HS-5 (cell line): ENCODE data around the gene CLRN2.

Source experiments
- DNase-seq: peaks from one replicate; pipeline ENCODE4 v3.0.0-alpha.2; 2012; ENCODE audit warnings: low read depth

Gene CLRN2, protein sequence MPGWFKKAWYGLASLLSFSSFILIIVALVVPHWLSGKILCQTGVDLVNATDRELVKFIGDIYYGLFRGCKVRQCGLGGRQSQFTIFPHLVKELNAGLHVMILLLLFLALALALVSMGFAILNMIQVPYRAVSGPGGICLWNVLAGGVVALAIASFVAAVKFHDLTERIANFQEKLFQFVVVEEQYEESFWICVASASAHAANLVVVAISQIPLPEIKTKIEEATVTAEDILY

GRCh38 chr4:17514865-17515264 lies at the start of gene CLRN2:
TSS of gene CLRN2 (plus strand) at chr4:17515165. CDS start at chr4:17515267, 102 bp downstream.
- DNase-seq: no peak

- no peak for DNase-seq
Measured at GRCh38 chr4:17468619-17469221, 46.2 kb upstream of the CLRN2 start.

- no peak for DNase-seq
Measured at GRCh38 chr4:17469931-17470674, 44.9 kb upstream of the CLRN2 start.

DNA sequence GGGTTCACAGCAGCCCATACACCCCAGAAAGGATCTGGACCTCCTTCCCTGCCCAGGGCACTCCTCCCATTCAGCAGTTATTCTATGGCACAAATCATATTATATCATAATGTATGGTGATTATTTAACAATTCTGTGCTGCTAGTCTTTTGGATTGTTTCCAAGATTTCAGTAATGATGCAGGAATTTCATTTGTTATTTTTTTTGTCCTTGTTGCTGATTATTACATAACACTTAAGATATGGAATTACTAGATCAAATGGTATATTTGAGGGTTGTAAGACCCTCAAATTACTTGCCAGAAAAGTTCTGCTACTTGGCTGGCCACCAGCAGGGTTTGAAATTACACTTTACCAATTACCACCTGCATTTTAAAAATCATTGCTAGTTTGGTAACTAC lies 39.5 kb upstream of the CLRN2 start:
- DNase-seq: peak; percentile 28

DNA sequence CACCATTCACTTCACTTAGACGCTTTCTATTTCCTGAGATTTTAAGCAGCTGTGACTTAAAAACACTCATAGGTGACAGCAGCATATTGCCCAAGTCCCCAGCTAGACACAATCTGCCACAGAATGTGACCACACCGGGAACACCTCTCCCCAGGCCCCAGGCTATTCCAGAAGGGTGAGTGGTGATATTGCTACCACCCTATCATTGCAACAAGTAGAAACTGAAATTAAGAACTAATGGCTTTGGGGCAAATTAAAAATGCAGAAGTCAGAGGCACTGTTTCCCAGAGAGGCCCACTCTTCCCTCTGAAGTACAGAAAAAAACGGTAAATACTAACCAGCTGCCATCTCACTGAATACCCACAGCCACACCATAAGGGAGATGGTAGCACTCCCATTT lies 38.1 kb upstream of the CLRN2 start:
- DNase-seq: no peak

GRCh38 chr4:17477774-17478472 lies 37.0 kb upstream of the CLRN2 start:
- no peak for DNase-seq

GRCh38 chr4:17480210-17480927 lies 34.6 kb upstream of the CLRN2 start:
- no peak for DNase-seq

- no peak for DNase-seq
Measured at GRCh38 chr4:17480955-17481354, 34.0 kb upstream of the CLRN2 start.

GRCh38 chr4:17482716-17483115 lies 32.2 kb upstream of the CLRN2 start:
- DNase-seq: no peak

DNA sequence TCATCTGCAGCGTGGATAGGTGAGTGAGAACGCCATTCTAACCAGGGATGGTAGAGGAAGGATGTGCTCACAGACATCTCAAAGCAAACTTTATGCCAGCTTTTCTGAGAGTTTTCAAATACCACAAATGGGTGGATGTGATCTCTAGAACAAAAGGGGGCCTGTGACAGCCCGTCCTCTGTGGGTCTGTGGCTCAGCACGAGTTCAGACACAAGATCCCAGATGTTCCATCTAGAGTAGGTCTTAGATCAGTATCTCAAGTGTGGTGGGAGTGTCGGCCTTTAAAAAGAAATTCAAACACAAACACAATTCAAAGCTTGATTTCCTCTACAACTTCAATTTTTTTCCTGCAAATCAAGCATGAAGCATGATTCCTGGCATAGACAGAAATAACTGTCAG lies 25.8 kb upstream of the CLRN2 start:
- DNase-seq: no peak

- DNase-seq: no peak
Measured at GRCh38 chr4:17489721-17490120, 25.2 kb upstream of the CLRN2 start.

DNA sequence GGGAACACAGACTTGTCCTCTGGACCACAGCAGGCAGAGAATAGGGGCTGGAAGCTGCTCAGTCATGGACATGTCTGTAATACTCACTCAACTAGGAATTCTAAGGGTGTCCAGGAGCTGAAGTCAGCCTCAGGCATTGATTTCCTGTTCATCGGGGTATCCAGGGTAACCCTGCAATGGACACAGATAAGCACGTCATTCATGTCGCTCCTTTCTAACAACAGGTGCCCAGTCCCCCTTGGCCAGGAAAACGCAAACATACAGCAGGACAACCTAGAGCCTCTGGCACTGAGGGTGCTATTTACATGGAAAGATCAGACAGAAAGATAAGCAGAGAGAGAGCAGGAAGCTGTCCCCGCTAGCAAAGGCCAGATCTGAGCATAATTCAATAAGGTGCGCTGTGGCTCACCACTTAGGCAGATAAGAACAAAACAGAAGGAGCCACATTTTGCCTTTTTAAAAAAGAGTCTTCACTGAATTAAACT lies 24.3 kb upstream of the CLRN2 start:
- no peak for DNase-seq

DNA sequence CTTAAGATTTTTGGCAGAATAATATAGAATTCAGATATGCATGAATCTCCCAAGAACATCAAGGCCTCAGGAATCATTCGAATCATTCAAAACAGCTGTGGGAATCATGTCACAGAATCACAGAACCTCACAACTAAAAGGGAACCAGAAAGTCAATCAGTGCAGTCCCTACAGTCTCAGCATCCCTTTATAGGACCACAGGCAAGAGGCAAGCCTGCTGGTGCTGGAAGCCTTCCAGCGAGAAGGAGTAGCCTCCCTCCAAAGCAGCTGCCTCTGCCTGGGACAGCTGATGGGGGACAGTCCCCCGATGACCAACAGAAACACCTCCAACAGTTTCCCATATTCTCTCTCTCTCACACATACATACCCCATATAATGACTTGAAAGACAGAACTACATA lies 23.8 kb upstream of the CLRN2 start:
- no peak for DNase-seq

DNA sequence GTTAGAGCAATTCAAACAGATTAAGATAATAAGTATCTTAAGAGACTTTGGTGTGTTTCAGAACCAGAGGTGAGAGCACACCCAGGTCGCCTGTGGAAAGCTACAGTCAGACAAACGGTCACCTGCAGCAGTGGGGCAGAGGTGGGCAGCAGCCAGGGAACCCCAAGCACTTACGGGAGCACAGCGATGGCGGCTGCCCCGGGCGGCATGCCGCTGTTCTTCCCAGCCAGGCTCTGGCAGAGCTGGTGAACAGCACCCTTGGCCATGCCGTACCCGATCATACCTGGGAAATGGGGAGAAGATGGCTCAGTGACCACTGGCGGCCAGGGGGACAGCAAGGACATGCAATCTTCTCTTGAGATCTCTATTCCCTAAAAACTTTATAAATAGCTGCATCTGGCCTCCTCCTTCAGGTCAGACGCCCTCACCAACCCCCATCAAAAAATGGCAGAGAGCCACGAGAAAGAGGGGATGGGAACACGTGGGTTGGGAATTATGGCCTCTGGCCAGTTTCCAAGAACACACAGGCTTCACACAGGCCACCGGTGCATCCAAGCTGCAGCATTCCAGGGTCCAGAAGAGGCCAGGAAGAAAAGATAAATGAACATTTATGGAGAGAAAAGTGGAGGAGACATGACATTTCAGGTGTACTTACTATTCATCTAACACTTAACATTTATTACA lies 22.8 kb upstream of the CLRN2 start:
- no peak for DNase-seq

DNA sequence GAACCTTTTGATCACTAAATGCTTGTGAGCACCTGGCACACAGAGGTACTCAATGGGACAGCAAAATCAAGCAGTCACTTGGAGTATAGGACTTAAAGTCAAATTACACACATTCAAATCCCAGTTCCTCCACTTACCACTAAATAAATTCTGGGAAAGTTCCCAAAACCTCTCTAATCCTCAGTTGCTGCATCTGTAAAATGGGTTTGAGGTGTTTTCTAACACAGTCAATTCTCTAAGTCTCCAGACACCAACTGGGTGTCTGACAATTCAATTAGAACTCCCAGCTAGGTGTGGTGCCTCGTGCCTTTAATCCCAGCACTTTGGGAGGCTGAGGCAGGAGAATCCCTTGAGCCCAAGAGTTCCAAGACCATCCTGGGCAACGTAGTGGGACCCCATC lies 22.1 kb upstream of the CLRN2 start:
- DNase-seq: no peak

DNA sequence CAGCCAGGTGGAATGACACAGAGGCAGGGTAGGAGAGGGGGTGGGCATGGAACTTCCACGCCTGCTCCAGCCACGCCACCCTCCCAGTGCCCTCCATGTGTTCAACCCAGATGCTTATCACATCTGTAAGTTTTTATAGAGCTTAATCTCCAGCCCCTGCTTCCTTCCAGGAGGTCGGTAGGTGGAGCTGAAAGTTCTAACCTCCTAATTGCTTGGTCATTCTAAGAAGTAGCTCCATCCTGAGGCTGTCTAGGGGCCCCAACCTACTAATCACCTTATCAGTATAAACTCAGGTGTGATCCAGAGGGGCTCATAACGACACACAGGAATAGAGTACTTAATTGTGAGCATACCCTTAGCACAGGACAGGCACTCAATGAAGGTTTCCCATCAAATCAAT lies 21.3 kb upstream of the CLRN2 start:
- DNase-seq: no peak

DNA sequence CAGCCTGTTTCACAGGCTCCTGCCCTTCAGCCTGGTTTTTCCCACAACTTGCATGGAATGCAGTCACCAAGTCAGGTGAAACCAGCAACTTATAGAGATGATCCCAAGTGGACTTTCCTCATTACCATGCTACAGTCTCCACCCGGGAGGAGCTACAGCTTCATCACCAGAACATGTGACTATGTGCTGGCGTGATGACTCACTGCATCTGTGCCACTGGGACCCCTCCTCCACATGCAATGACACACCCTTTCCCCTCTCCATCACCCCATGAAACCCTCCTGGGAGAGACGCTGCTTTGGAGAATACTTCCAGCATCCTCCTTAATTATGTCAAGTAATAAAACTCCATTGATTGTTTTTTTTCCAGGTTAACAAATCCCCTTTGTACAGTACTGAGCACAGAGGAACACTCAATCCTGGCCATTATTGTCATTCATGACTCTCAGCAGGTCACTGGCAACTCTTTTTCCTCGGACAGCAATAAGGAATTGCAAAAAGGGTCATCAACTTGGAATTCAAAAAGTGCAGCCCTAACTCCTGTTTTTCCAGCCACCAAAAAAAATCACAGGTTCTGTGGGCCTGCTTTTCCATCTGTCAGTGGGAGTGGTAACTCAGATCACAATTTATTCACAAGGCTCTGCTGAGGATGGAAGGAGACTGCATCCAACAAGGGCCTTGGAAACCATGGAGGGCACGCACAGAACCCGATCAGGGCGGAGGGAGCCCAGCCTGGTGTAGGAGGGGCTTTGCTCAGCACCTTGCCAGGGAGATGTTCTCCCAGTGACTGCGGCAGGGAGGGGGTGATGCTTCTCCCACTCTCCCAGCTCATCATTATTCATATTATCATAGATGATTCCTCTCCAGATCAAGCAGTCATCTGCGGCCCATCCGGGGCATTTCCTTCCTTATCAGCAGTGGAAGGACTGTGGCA lies 20.4 kb upstream of the CLRN2 start:
- peak; percentile 71 for DNase-seq

- no peak for DNase-seq
Measured at GRCh38 chr4:17497890-17498523, 17.0 kb upstream of the CLRN2 start.

GRCh38 chr4:17500574-17500973 lies 14.4 kb upstream of the CLRN2 start:
- no peak for DNase-seq

DNA sequence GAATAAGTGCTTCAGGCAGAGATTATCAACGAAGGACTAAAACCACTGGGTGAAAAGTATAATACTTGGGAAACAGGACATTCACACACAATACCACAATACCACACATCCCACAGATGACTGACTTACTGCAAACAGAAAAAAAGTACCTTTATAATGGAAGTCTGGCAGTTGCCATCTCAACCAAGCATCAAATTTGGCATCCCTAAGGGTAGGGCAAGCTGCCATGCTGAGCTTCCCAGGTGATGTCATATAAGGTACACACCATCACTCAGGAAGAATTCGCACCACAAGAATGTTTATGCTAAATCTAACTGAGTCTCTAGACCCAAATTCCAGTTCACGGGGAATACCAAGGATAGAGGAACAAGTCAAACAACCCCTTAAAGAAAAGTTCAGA lies 12.2 kb upstream of the CLRN2 start:
- DNase-seq: no peak
